Measurements from ENCODE around the gene RFC4.

Gene RFC4

DNA sequence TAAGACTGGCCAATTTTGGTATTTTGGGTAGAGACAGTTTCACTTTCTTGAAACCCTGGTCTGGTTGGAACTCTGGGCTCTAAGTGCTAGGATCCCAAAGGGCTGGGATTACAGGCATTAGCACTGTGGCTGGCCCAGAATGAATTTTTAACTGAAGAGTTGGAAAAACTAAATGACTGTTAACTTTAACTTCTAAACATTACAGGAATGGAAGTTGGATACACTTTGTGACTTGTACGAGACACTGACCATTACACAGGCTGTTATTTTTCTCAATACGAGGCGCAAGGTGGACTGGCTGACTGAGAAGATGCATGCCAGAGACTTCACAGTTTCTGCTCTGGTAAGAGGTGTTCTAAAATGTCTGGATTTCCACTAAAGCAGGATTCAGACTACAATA is 19.4 kb downstream of the RFC4 start:
- no peak for DNase-seq (ENCODE audit: low read depth in 2 of 2)

DNA sequence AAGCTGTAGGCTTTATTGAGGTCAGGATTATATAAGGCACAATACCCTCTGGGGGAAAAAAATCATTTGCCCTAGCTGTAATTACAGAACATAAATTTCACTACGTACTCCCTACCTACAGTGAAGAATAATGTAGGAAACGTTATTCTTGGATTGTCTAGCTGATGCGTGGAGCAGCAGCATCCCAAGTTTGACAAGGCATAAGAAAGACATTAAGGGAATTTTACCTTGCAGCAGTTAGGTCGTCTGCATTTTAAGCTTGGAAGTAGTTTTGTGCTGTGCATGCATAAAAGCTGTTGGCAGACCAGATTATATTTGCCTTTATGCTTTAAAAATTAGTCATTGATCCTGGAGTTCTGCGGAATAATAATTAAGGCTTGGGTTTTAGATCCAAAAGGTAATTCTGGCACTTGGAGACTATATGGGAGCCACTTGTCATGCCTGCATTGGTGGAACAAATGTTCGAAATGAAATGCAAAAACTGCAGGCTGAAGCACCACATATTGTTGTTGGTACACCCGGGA is 20.7 kb downstream of the RFC4 start:
- no peak for DNase-seq (ENCODE audit: low read depth in 2 of 2)

DNA sequence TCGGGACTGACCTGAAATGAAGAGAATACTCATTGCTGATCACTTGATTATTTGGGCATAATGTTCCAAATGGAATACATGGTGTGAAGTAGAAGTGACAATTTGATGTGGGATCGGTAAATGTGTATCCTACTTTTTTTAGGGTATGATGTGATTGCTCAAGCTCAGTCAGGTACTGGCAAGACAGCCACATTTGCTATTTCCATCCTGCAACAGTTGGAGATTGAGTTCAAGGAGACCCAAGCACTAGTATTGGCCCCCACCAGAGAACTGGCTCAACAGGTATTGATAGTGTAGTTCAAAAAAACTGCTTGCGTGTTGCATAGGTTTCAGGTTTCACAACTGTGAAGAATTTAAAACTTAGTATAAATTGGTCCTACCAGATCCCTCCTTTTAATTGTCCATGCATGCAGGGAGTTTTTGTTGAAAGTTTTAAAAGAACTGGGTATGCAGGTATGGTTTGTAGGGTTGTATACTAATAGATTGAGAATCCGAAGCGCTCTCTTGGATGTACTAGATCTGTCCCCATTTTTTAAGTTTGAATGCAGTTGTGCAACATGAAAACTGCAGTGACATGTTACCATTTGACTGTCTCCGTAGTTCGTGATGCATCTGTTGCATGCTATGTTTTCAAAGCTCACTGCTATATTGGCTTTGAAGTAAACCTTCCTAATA is 21.3 kb downstream of the RFC4 start:
- no peak for DNase-seq (ENCODE audit: low read depth in 2 of 2)

DNA sequence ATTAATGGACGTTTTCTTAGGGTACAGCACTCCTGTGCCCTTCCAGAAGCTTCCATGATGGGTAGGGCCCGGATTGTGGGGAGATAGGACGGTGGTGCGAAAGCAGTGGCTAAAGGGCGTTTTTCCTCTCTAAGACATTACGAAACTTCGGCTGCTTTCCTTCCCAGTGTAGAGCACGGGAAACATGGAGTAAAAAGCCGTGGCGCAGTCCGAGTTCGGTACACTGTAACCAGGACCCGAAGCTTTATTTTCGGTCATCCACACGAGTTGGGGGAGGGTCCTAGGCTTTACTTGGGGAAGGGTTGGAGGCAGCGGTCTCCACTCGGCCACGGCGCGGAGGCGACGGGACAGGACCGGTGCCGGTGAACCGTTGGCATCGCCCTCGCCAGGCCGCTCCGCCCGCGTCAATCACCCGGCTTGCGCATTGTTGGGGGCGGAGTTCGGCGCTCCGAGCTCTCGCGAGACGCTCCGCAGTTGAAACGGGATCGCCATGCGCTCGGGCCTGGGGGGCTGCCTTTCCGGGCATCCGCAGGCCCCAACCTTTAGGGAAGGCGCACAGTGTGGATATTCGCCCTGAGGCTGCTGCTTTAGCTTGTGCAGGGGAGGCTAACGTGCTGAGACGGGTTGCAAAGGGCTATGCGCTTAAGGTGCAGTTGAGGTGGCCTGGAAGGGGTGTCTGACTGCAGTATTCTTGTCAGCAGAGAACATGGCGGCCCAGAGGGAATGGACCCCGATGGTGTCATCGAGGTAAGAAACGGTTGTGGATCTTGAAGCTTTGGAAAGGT is 22.4 kb downstream of the RFC4 start:
- peak; percentile 56 to 62 for DNase-seq (ENCODE audit: low read depth in 2 of 2)

DNA sequence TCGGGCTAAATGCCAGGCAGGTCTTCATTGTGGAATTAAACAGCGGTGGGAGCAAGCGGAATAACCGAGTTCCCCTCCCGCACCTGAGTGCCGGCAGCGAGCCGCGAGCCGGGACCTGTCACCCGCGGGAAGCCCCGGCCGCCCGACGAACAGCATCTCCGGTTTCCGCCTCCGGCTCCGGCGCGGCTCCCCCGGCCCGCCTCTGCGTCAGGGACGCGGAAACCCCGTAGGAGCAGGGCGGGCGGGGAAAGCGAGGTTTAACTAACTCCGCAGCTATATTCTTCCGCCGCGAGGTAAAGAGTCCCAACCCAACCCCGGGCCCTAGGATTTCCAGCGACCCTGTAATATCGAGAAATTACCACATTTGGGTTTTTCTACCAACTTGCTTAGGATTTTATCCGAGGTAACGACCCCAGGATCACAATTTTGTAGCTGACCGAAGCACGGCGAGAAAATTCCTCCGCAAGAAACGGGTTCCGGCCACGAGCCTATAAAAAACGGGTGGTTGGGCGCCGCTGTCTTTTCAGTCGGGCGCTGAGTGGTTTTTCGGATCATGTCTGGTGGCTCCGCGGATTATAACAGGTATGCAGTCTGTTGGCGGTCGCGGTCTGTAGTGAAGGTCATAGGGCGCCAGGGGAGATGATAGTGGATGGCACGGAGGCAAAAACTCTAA is 23.1 kb downstream of the RFC4 start, which contains the start of gene EIF4A2:
Gene EIF4A2 (plus strand): TSS at position 520 of the 673 bp plus-strand sequence. CDS start 34 bp downstream, at position 554.
- peak; percentile 84 to 89 for DNase-seq (ENCODE audit: low read depth in 2 of 2)

DNA sequence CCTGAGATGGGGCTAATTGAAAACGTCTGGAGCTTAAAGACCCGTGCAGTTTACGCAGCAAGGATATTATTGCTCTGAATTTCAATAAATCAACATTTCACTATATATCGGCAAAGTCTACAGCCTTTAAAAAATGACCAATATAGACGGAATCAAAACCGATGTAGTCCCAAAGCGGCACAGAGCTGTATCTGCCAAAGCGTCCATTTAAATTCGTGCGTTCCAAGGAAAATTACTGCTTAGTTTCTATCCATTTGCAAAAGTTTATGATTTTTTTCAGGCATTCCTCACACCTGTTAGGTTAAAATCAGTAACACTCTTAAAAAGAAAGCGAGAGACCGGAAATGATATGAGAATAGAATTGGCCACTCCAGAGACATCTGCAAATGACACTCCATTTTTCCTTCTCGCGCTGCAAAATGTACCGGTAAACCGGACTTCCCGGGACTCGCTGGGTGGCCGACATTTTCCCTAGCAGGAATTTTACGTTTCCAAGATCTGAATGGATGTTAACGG is 23.7 kb downstream of the RFC4 start:
- no peak for DNase-seq (ENCODE audit: low read depth in 2 of 2)

DNA sequence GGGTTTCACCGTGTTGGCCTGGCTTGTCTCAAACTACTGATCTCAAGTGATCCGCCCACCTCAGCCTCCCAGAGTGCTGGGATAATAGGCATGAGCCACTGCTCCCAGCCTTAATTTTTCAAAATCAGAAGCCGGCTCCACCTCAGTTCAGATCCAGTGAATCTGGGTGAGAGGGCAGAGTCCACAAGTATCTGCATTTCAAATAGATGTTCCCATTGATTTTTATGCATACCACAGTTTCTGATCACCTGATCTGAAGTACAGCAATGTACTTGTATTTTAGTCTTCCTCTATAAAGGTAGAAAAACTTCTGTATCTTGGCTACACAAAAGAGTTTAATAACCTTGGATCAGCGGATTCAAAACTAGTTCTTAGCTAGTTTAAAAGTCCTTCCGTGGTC is 27.1 kb downstream of the RFC4 start:
- no peak for DNase-seq (ENCODE audit: low read depth in 2 of 2)

DNA sequence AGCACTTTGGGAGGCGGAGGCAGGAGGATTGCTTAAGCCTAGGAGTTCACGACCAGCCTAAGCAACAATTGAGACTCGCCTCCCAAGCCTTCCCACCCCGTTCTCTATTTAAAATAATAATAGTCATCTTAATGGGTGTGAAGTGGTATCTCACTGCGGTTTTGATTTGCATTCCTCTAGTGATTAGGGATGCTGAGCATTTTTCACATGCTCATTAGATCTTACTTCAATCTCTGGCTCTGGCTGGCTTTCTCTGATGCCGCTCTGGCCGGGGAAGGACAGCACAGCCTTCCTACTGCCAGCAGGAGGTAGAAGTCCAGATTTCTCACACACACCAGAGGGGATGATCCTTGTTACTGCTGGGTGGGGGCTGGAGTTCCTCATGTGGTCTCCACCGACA is 30.3 kb downstream of the RFC4 start:
- DNase-seq (ENCODE audit: low read depth in 2 of 2), result no peak

DNA sequence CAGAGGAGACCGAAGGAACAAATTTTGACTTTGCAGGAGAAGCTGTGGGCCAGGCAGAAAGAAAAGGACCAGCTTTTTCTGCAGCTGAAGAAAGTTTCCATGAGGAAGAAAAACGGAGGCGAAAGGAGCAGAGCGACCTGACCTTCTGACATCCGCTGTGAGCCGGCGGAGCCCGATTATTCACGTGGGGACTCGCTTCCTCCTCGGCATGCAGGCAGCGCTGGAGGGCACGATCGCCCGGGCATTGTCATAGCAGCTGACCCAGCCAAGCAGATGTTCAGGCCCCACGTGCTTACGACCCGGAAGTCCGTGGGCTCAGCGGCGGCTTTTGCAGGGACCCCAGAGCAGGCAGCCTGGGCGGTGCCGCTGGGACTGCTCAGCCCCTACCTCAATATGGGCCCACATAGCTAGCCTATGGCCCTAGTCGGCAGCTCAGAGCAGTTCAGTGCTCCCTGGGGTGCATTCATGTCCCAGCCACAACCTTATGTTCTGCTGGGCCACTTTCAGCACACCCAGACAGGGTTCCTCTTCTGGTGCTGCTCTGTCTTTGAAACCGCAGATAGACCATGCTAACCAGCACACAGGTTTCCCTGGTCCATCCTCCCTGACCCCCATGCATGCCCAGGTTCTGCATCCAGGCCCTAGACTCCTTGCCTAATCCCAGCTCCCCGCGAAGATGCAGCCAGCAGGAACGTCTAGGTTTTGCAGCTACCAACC is 33.4 kb downstream of the RFC4 start:
- DNase-seq (ENCODE audit: low read depth in 2 of 2), result peak; percentile 43 to 47

DNA sequence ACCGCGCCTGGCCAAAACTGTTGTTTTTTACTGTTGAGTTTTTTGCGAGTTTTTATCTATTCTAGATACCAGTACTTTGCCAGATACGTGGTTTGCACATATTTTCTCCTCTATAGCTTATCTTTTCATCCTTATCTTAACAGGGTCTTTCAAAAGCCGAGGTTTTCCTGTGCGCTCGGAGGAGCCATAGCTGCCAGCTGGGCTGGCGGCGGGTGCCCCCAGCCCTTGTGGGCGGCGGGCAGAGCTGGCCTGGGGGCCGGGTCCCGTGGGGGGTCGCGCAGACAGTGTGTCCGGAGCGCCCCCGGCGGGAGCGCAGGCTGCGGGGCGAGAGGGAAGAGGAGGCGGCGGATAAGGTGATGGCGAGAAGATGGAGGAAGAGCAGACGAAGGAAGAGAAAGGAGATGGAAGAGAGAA is 34.0 kb downstream of the RFC4 start:
- no peak for DNase-seq (ENCODE audit: low read depth in 2 of 2)

DNA sequence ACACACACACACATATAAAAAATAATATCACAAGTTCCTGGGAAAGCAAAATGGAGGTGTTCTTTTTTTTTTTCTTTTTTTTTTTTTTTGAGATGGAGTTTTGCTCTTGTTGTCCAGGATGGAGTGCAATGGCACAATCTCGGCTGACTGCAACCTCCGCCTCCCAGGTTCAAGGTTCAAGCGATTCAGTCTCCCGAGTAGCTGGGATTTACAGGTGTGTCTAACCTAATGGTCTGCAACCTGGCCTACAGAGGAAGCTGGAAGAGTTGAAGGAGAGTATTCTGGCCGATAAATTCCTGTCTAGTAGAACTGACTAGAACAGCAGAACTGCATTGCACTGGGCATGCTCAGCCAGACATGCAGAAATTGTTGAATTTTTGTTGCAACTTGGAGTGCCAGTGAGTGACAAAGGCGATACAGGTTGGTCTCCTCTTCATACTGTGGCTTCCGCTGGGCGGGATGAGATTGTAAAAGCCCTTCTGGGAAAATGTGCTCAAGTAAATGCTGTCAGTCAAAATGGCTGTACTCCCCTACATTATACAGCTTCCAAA is 45.3 kb downstream of the RFC4 start:
- DNase-seq (ENCODE audit: low read depth in 2 of 2), result no peak

DNA sequence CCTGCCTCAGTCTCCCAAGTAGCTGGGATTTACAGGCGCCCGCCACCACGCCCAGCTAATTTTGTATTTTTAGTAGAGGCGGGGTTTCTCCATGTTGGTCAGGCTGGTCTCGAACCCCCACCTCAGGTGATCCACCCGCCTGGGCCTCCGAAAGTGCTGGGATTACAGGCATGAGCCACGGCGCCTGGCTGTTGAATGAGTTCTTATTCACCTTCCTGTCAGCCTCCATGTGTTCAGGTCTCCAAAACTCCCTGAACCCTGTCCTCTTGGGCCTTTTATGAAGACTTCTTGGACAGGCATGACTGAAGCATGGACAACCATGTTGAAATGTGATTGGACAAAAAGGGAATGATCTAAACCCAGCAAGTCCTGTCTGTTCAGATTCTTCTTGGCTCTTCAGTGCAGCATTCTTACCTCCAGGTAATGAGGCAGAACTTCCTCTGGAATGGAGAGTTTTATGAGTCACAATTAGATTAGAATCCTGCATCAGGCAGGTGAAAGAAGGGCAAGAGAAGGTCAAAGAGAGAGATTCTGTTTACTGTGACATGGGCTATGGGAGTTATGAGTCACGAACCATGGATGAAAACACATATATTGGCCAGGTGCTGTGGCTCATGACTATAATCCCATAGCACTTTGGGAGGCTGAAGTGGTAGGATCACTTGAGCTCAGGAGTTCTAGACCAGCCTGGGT is 46.0 kb downstream of the RFC4 start:
- DNase-seq (ENCODE audit: low read depth in 2 of 2), result no peak

DNA sequence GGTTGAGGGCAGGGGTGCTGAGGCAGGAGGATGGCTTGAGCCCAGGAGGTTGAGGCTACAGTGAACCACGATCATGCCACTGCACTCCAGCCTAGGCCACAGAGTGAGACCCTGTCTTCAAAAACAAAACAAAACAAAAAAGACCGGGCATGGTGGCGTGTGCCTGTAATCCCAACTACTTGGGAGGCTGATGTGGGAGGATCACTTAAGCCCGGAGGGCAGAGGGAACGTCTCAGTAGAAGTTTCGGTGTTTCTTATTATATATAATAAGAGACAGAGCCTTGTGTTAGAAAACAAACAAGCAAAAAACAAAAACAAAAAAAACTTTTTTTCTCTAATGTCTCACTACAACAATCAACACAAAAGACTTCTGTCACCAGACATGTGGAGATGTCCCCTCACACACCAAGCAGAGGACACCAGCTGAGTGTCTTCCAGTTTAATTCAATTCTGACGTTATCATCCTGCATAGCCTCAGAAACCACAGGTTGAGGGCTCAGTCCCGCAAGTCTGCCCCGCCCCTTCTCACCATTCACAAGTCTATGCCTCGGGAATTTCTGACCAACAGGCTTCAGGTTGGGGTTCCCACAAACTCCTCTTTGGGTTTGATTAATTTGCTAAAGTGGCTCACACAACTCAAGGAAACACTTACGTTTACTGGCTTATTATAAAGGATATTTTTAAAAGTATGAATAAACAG is 46.9 kb downstream of the RFC4 start:
- DNase-seq (ENCODE audit: low read depth in 2 of 2), result no peak

DNA sequence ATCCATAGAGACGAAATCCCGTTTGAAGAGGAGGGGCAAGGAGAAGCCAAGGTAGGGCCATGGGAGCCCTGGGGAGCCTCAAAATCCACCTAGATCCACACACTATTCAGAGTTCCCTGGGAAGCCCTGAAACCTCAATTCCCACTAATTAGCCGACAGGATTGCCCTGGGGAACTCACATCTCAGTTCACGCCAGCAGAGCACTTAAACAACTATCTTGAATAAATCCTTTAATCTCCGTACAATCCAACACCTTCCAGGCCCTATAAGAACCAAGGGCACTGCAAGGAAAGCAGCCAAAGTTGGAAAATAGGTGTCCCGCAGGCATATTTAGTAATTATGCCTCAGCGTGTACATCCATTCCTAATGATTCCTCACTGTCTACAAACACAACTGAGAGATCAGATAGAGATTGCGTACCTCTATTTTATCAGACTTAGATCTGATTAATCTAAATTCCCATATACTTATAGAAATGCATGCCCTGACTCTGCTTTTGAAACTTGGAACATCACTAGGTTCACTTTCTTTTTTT is 48.5 kb downstream of the RFC4 start:
- DNase-seq (ENCODE audit: low read depth in 2 of 2), result no peak

DNA sequence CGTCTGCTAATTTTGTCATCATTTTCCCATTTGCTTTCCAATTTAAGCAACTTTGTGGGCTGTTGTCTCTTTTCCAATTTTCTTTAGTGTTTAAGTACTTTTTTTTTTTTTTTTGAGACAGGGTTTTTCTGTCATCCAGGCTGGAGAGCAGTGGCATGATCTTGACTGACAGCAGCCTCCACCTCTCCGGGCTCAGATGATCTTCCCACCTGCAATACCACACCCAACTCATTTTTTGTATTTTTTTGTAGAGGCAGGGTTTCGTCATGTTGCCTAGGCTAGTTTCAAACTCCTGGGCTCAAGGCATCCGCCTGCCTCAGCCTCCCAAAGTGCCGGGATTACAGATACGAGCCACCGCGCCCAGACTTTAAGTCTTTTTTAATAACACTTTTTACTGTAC is 49.1 kb downstream of the RFC4 start:
- no peak for DNase-seq (ENCODE audit: low read depth in 2 of 2)

DNA sequence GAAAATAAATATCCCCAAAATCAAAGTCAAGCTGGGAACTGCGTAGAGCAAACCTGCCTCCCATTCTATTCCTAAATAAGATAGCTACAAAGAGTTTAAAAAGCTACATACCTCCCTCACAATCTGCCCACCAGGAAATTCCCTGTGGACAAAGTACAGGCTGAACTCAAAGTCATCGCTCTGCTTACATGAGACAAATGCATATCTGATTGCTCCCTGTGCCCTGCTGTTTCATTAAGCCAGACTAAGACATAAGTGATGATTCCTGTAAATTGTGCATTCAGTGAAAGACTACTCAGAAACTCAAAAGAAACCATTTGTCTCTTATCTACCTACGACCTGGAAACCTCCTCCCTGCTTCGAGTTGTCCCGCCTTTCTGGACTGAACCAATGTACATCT is 51.4 kb downstream of the RFC4 start:
- no peak for DNase-seq (ENCODE audit: low read depth in 2 of 2)

DNA sequence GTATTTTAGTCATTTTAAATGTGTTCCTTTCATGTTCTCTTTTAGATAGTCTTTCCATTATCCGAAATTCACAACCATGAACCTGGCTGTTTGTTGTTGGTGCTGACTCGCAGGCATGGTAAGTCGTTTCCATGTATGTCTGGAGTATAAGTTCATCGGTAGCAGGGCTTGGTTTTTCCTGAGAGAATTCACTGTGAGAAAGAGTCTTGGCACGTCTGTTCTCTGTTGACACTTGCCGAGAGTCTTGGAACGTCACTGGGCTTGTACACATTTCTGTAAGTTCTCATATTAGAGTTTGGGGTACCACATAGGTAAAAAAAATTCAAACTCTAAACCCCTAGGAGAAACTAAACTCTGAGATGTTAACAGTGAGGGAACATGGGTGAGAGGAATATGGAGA is 52.3 kb downstream of the RFC4 start:
- no peak for DNase-seq (ENCODE audit: low read depth in 2 of 2)

DNA sequence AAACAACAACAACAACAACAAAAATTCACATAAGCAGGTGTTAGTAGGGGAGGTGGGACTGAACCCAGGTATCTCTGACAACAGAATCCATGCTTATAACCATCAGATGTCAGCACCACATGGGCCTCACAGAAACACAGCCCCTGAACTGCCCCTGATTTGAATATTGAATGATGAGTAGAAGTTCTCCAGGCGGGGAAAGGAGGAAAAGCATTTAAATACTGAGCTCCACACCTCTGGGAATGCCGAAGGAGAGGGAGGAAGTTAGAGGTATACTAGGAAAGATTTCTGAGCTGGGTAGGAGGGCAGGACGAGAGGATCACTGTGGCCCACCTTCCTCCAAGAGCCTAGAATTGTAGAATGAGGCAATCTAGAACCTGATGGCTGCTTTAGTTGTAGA is 54.8 kb downstream of the RFC4 start:
- no peak for DNase-seq (ENCODE audit: low read depth in 2 of 2)

DNA sequence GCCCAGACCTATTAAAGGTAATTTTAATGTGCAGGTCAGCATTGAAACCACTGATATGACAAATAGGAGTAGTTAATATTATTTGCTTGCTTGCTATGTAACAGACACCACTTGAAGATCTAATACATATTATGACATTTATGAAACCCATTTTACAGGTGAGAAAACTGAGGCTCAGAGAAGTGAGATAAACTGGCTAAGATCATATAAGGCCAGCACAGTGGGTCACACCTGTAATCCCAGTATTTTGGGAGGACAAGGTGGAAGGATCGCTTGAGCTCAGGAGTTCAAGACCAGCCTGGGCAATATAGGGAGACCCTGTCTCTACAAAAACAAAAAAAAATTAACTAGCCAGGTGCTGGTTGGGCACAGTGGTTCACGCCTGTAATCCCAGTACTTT is 56.0 kb downstream of the RFC4 start:
- DNase-seq (ENCODE audit: low read depth in 2 of 2), result no peak

DNA sequence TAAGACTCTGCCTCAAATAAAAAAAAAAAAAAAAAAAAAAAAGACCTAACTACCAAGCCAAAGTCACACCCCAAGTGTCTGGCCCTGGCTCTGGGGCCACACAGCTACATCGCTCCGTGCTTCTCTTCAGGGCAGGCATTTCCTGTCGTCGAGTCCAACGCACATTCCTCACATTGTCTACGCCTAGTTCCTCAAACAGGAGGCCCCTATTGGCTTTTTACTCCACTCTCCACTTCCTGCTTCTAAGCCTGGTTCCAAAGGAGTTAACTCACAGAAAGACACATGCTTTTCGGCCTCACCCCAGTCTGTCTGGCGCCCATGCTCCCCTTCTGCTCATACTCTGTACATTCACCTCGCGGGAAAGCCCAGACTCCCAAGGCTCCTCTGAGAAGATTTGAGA is 60.3 kb downstream of the RFC4 start:
- DNase-seq (ENCODE audit: low read depth in 2 of 2), result no peak
